Rectal smooth muscle tissue (tissue), 1 donor: Measurements from ENCODE around the gene DAPK3.
A peak's percentile ranks its signal among the peaks of the same experiment; 100 is the strongest.
"Not testable (repeated sequence)": the region's sequence is repeated elsewhere in the genome, so short reads cannot be mapped to it uniquely, and the experiment has no call there.

Experiments
- H3K27ac ChIP-seq: one replicate; pipeline ENCODE4 v1.7.0; 2013; ENCODE audit warnings: low read depth, low read length, inconsistent platforms
- H3K27me3 ChIP-seq: one replicate; pipeline ENCODE4 v1.7.0; 2013; ENCODE audit warnings: low read length; ENCODE audit not compliant: control insufficient read depth, insufficient read depth
- H3K36me3 ChIP-seq: one replicate; pipeline ENCODE4 v1.7.0; 2013; ENCODE audit warnings: low read length; ENCODE audit not compliant: control insufficient read depth, insufficient read depth
- H3K4me1 ChIP-seq: one replicate; pipeline ENCODE4 v1.7.0; 2013; ENCODE audit warnings: low read length; ENCODE audit not compliant: control insufficient read depth, insufficient read depth
- H3K4me3 ChIP-seq: one replicate; pipeline ENCODE4 v1.7.0; 2013; ENCODE audit warnings: low read length
- H3K9ac ChIP-seq: one replicate; pipeline ENCODE4 v1.7.0; 2013; ENCODE audit warnings: low read length

DAPK3 gene

GRCh38 chr19:3968556-3969434 is 2.1 kb downstream of the DAPK3 start:
- no peaks in the 10 kb centered on the region for H3K27me3 ChIP-seq
- H3K4me3 ChIP-seq, result peak overlapping the region; percentile 94
- peaks cover 36% of the 10 kb centered on the region for H3K4me1 ChIP-seq
- H3K27ac ChIP-seq, result peak overlapping the region; percentile 99
- peaks cover 8% of the 10 kb centered on the region for H3K36me3 ChIP-seq
- peak overlapping the region; percentile 17 for H3K9ac ChIP-seq

- H3K4me1 ChIP-seq, result peaks cover 36% of the 10 kb centered on the region
- not testable (repeated sequence) for H3K27me3 ChIP-seq, H3K4me3 ChIP-seq, H3K9ac ChIP-seq
- H3K36me3 ChIP-seq, result peaks cover 15% of the 10 kb centered on the region
- peak overlapping the region; percentile 99 for H3K27ac ChIP-seq
These were observed 2.9 kb downstream of the DAPK3 start for GRCh38 chr19:3967983-3968382.

GRCh38 chr19:3966051-3967017 is 4.6 kb downstream of the DAPK3 start:
- H3K4me3 ChIP-seq, result peak overlapping the region; percentile 40
- peaks cover 36% of the 10 kb centered on the region for H3K4me1 ChIP-seq
- H3K9ac ChIP-seq, result no peak overlapping the region
- peaks cover 23% of the 10 kb centered on the region for H3K36me3 ChIP-seq
- peak overlapping the region; percentile 99 for H3K27ac ChIP-seq
- no peaks in the 10 kb centered on the region for H3K27me3 ChIP-seq

GRCh38 chr19:3964256-3965194 is 6.4 kb downstream of the DAPK3 start:
- H3K36me3 ChIP-seq, result peaks cover 33% of the 10 kb centered on the region
- no peak overlapping the region for H3K4me3 ChIP-seq
- H3K27me3 ChIP-seq, result no peaks in the 10 kb centered on the region
- H3K4me1 ChIP-seq, result peaks cover 30% of the 10 kb centered on the region
- H3K9ac ChIP-seq, result no peak overlapping the region
- peak overlapping the region; percentile 19 for H3K27ac ChIP-seq

GRCh38 chr19:3963458-3964255 is 7.2 kb downstream of the DAPK3 start:
- Histone ChIP-seq H3K9ac (no peak overlapping the region), H3K4me3 (no peak overlapping the region), H3K36me3 (peaks cover 40% of the 10 kb centered on the region), H3K27me3 (no peaks in the 10 kb centered on the region), H3K4me1 (peaks cover 24% of the 10 kb centered on the region), H3K27ac (no peak overlapping the region)

- no peak overlapping the region for H3K4me3 ChIP-seq
- no peak overlapping the region for H3K9ac ChIP-seq
- H3K36me3 ChIP-seq, result peaks cover 47% of the 10 kb centered on the region
- H3K27me3 ChIP-seq, result no peaks in the 10 kb centered on the region
- H3K4me1 ChIP-seq, result peaks cover 4% of the 10 kb centered on the region
- H3K27ac ChIP-seq, result no peak overlapping the region
These were observed 9.9 kb downstream of the DAPK3 start for GRCh38 chr19:3961007-3961406.

- H3K27ac ChIP-seq, result no peak overlapping the region
- no peaks in the 10 kb centered on the region for H3K27me3 ChIP-seq
- no peak overlapping the region for H3K4me3 ChIP-seq
- H3K9ac ChIP-seq, result no peak overlapping the region
- H3K4me1 ChIP-seq, result no peaks in the 10 kb centered on the region
- H3K36me3 ChIP-seq, result peaks cover 51% of the 10 kb centered on the region
These were observed 11.2 kb downstream of the DAPK3 start for GRCh38 chr19:3959766-3960131.

- no peak overlapping the region for H3K9ac ChIP-seq
- H3K27me3 ChIP-seq, result no peaks in the 10 kb centered on the region
- H3K36me3 ChIP-seq, result peaks cover 47% of the 10 kb centered on the region
- H3K4me3 ChIP-seq, result no peak overlapping the region
- H3K27ac ChIP-seq, result no peak overlapping the region
- H3K4me1 ChIP-seq, result peaks cover 3% of the 10 kb centered on the region
These were observed 11.8 kb downstream of the DAPK3 start for GRCh38 chr19:3958836-3959765.

- Histone ChIP-seq H3K36me3 (peaks cover 25% of the 10 kb centered on the region), H3K4me1 (peaks cover 14% of the 10 kb centered on the region), H3K27ac (peak overlapping the region; percentile 32)
These were observed 15.2 kb downstream of the DAPK3 start for GRCh38 chr19:3955688-3956087.

GRCh38 chr19:3955276-3955675 is 15.6 kb downstream of the DAPK3 start:
- H3K27me3 ChIP-seq, H3K4me3 ChIP-seq, H3K9ac ChIP-seq: not testable (repeated sequence)
- Histone ChIP-seq H3K27ac (peak overlapping the region; percentile 32), H3K4me1 (peaks cover 14% of the 10 kb centered on the region), H3K36me3 (peaks cover 23% of the 10 kb centered on the region)

More at GRCh38 chr19:3955688-3956087, 15.2 kb downstream of the DAPK3 start:
- Histone ChIP-seq H3K27me3 (no peaks in the 10 kb centered on the region), H3K4me3 (no peak overlapping the region), H3K9ac (no peak overlapping the region)
